ENCODE data around the gene TCF7L2. TPM values are rescaled to one million over a fixed set of nuclear protein-coding genes. Genes with fewer than 3 reads are reported as not detected.
A peak's percentile ranks its signal among the peaks of the same experiment; 100 is the strongest.

Gene TCF7L2
- total RNA-seq, 1 donor from 2014 or later = 8.2 TPM

GRCh38 chr10:113041324-113041723, 91.3 kb downstream of the TCF7L2 start:
- no peaks in the 10 kb centered on the region for H3K9me3 ChIP-seq
- H3K27ac ChIP-seq = peak overlapping the region; percentile 64 to 69
- peak in 1 of 2 donors; percentile 57 for DNase-seq (ENCODE audit: low spot score in 2 of 2)
- H3K36me3 ChIP-seq = no peaks in the 10 kb centered on the region
- TF ChIP-seq CTCF (IDR thresholded peaks at IDR 0.05) = no peak
- intact Hi-C loops (cut with DNase I) = loop anchor here (10.0 kb wide), 1 partner anchor 343 kb away; no protein-coding TSS in a partner anchor
- no peak overlapping the region for H3K4me3 ChIP-seq
- no peaks in the 10 kb centered on the region for H3K27me3 ChIP-seq
- H3K4me1 ChIP-seq = peaks cover 11 to 46% of the 10 kb centered on the region in 2 donors

- Histone ChIP-seq H3K27me3 (no peaks in the 10 kb centered on the region), H3K36me3 (no peaks in the 10 kb centered on the region), H3K4me3 (no peak overlapping the region), H3K4me1 (peaks cover 4 to 48% of the 10 kb centered on the region in 2 donors), H3K9me3 (no peaks in the 10 kb centered on the region), H3K27ac (peak overlapping the region; percentile 64 to 69)
- peak in 1 of 2 donors; percentile 61 for DNase-seq (ENCODE audit: low spot score in 2 of 2)
- intact Hi-C loops (cut with DNase I) = loop anchor here (10.0 kb wide), 1 partner anchor 343 kb away; no protein-coding TSS in a partner anchor
- TF ChIP-seq CTCF (IDR thresholded peaks at IDR 0.05) = no peak
These were observed 92.0 kb downstream of the TCF7L2 start for GRCh38 chr10:113041841-113042750.

- peak overlapping the region; percentile 64 to 69 for H3K27ac ChIP-seq
- intact Hi-C loops (cut with DNase I) = loop anchor here (10.0 kb wide), 1 partner anchor 342 kb away; no protein-coding TSS in a partner anchor
These were observed 92.8 kb downstream of the TCF7L2 start for GRCh38 chr10:113042868-113043267.

GRCh38 chr10:113044016-113044755, 94.1 kb downstream of the TCF7L2 start:
- H3K36me3 ChIP-seq = no peaks in the 10 kb centered on the region
- H3K9me3 ChIP-seq = no peaks in the 10 kb centered on the region
- intact Hi-C loops (cut with DNase I) = loop anchor here (10.0 kb wide), 1 partner anchor 341 kb away; no protein-coding TSS in a partner anchor
- no peaks in the 10 kb centered on the region for H3K27me3 ChIP-seq
- H3K27ac ChIP-seq = peak overlapping the region; percentile 31 to 89
- no peak for TF ChIP-seq CTCF (IDR thresholded peaks at IDR 0.05)
- H3K4me1 ChIP-seq = peaks cover 12 to 65% of the 10 kb centered on the region in 2 donors
- H3K4me3 ChIP-seq = no peak overlapping the region
- DNase-seq (ENCODE audit: low spot score in 2 of 2) = no peak

More at GRCh38 chr10:113042868-113043267, 92.8 kb downstream of the TCF7L2 start:
- no peak for TF ChIP-seq CTCF (IDR thresholded peaks at IDR 0.05)
- Histone ChIP-seq H3K36me3 (no peaks in the 10 kb centered on the region), H3K4me3 (no peak overlapping the region), H3K9me3 (no peaks in the 10 kb centered on the region), H3K27me3 (no peaks in the 10 kb centered on the region), H3K4me1 (peaks cover 3 to 52% of the 10 kb centered on the region in 2 donors)
- no peak for DNase-seq (ENCODE audit: low spot score in 2 of 2)

- no peak for DNase-seq (ENCODE audit: low spot score in 2 of 2)
- TF ChIP-seq CTCF (IDR thresholded peaks at IDR 0.05) = no peak
- intact Hi-C loops (cut with DNase I) = loop anchor here (10.0 kb wide), 1 partner anchor 339 kb away; no protein-coding TSS in a partner anchor
- no peak overlapping the region for H3K4me3 ChIP-seq
- peak overlapping the region; percentile 89 to 96 for H3K27ac ChIP-seq
- no peaks in the 10 kb centered on the region for H3K27me3 ChIP-seq
- H3K4me1 ChIP-seq = peaks cover 16 to 76% of the 10 kb centered on the region in 2 donors
- H3K9me3 ChIP-seq = no peaks in the 10 kb centered on the region
- H3K36me3 ChIP-seq = no peaks in the 10 kb centered on the region
These were observed 95.4 kb downstream of the TCF7L2 start for GRCh38 chr10:113045147-113046055.
